Fibroblast of upper back skin (primary cell): ENCODE data around the gene UGT1A3.

ENCODE experiments used
- DNase-seq: peaks from one replicate; pipeline ENCODE4 v3.0.0-alpha.2; 2013

UGT1A3 gene

GRCh38 chr2:233818639-233819621 lies 90.1 kb downstream of the UGT1A3 start:
- DNase-seq = no peak

- DNase-seq = no peak
These were observed 91.3 kb downstream of the UGT1A3 start for GRCh38 chr2:233819884-233820773.

GRCh38 chr2:233820774-233821105 lies 91.9 kb downstream of the UGT1A3 start:
- DNase-seq = no peak

- DNase-seq = no peak
These were observed 92.4 kb downstream of the UGT1A3 start for GRCh38 chr2:233821196-233821595.

GRCh38 chr2:233821709-233822100 lies 92.9 kb downstream of the UGT1A3 start:
- no peak for DNase-seq

GRCh38 chr2:233822101-233822771 lies 93.4 kb downstream of the UGT1A3 start:
- DNase-seq = no peak
